GM18526 (cell line): ENCODE data around the gene WNT7A.

Source experiments
- POLR2A ChIP-seq: IDR thresholded peaks from 3 replicates; pipeline ENCODE4 v1.6.1; 2011; ENCODE audit not compliant: insufficient read length; ENCODE audit errors: extremely low read depth

Gene WNT7A

DNA sequence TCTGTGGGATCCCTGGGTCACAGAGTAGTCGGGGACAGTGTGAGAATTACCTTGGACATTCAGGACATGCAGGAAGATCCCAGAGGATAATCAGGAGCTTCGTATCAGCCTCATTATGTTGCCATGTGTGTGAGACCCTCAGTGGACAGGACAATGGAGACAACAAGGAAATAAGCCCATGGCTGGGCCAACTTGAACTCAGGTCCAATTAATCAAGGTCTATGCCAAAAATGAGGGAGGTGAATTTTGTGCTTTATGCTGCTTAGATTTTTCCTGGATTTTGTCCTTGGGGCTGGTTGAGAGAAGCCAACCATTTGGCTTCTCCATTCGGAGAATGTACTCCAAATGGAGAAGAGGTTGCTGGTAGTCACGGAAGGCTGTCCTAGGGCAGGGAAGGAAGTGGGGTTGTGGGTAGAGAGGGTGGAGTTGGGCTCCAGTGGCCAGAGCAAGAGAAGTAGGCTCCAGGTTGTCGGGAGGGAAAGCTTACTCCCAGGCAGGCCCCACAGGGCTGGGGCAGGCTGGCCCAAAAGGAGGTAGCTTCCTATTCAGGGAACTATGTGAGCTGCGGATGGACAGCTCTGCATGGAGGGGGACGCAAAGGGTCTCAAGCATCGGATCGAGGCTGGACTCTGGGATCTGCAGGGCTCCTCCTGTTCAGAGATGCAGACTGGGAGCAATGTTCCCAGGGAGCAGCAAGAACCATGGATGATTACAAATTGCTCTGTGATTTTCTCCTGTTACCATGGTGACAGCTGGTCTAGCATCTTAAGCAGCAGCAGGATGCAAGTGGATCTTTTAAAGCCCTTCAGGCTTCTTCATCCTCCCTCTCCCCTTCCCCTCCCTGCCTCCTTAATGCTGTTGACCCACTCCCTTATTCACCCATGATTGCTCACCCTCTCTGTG lies 91.1 kb downstream of the WNT7A start:
- no peak for TF ChIP-seq POLR2A

DNA sequence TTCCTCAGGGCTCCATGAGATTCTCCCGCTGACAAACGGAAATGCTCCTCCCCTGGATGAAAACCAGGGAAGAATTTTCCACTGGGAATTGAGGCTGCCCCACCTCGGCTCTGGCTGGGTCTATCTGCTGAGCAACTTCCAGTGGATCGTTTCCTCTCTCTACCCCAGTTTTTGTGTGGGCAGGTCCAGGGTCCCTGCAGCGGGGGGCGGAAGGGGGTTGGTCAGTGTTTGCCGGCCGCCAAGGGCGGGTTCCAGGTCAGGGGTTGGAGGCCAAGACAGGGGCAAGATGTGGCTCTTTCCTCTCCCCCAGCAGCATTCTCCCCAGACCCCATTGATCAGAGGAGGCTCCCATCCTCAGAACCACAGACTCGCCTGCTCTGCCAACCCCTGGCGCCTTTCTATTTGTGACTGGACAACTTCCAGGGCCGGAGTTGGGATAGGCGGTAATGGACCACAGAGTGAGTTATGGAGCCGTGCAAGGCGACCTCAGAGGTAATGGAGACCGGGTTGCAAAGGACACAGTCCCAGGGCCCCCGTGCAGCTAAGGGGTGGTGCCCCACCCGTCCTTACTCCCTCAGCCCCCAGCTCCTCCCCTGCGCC lies 92.2 kb downstream of the WNT7A start:
- TF ChIP-seq POLR2A: no peak

DNA sequence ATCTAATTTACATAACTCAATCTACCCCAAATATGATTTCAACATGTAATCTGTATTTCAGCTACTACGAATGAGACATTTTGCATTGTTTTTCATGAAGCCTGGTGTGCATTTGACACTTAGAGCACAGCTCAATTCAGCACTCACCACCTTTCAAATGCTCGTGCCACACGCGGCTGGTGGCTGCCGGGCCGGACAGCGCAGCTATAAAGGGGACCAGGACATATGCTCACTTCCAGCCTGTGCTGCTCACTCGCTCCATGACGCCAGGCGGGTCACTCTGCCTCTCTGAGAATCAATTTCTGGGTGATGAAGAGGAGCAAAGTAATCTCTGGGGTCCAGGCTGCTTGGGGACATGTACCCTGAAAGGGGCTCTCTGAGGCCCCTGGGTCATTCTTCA lies 93.1 kb downstream of the WNT7A start:
- TF ChIP-seq POLR2A: no peak

DNA sequence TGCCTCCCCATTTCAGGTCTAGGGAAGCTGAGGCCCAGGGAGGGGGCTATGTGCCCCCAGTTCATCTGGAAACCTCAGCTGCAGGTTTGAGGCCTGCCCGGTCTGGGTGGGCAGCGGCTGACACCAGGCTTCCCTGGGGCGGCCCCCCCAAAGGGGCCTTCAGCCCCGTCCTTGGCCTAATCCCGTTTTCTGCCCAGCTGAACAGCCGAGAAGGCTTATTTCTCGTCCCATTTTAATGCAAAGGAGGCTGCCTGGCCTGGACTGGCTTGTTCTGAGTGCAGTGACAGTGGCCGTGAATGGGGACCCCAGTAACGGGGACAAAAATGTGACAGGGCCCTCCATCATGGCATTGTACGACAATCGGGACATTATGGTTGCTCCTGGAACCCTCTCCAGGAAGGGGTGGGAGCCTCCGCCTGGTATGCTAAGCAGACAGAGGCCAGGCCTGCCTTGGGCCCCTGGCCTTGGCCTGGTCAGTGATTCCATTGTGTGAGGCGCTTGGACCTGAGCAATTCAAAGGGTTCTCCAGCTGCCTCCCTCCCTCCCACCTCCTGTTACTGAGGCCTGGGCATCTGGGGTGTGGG lies 93.9 kb downstream of the WNT7A start:
- TF ChIP-seq POLR2A: no peak

DNA sequence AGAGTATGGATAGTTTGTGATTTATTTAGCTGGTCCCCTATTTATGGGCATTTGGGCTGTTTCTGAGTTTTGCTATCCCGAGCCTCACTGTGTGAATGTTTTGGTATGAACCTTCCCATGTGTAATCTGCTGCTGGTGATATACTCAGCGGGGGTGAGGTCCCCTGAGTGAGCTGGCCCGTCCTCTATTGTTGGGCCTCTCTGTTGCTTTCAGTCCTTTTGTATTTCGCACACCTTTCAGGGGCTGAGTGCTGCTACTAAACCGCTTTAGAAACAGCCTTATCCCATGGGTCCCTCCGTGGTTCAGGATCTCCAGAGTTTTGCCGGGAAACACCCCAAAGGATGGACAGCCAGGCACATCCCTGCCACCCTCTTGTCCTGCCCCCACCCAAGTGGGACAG lies 94.5 kb downstream of the WNT7A start:
- no peak for TF ChIP-seq POLR2A

DNA sequence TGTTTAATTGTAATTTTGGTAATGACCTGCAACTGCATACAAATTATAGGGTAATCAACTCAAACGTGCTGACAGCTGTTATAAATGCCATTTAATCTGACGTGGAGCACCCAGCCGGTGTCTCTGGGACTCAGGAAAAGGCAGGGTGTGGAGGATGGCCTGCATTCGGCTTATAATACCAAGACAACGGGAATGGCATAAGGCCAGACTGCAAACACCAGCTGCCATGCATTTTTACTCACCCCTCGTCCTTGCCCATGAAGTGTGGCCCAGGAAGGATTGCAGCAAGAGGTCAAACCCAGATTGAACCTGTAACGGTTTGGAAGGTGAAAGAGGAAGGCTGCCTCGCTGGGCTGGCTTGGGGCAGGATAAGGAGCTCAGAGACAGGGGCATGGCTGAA lies 96.4 kb downstream of the WNT7A start:
- no peak for TF ChIP-seq POLR2A

DNA sequence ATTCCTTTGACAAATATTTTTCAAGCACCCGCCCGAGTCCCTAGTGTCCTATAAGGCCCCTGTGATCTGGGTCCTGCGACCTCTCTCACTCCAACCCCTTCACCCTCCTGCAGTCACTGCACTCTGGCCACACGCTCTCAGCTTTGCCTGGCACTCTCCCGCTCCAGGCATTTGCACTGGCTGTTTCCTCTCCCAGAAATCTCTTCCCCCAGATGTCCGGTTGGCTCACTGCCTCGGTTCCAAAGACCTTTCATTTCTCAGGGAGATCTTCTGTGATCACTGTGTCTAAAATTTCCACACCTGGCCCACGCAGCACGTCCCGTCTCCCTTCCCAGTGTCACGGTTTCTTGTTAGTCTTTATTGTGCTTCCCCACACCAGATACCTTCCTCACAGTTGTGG lies 97.4 kb downstream of the WNT7A start:
- no peak for TF ChIP-seq POLR2A

DNA sequence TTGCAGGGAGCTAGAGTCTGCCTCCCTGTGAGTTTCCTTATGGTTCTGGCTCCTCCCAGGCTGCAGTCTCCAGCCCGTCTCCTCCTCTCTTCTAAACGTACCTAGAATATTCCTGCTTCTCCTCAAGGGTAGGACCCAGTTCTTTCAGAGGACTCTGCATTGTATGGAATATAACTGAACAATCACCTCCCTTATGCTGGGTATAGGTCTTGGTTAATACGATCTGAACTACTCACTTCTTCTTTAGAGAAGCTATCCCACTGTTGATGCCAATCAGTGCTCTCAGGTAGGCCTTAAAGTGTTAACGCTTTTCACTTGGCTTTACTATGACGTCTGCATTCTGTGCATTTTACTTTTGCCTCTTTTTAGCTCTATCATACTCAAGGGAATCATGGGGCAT lies 98.5 kb downstream of the WNT7A start:
- TF ChIP-seq POLR2A: no peak

DNA sequence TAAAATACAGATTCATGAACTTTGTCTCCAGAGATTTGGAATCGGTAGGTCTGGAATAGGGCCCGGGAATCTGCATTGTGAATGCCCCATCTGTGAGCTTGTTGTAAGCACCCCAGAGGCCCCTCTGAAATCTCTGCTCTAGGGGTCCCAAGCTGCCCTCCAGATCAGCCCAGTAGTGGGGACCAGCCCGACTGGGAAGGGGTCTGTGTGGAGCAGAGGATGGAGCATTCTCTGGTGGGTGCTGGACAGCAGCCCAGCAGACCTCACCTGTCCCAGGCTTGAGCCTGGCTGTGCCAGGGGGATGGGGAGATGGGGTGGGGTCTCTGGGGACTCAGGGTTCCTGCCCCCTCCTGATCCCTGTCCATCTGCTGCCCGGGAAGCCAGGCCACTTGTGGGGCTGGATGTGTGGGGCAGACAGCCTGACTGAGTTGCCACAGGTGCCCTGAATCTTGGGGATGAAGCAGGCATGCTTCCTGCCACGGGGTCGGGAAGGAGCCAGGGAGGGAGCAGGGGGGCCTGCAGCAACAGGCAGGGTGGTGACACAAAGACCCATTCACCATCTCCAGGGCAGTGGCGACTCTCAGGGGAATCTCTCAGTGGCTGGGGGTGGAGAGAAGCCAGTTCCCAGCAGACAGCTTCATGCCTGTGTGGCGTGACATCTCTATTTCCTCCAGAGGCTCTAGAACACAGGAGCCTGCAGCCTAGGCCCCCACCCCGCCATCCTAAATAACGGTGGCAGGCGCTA lies 99.3 kb downstream of the WNT7A start:
- no peak for TF ChIP-seq POLR2A

DNA sequence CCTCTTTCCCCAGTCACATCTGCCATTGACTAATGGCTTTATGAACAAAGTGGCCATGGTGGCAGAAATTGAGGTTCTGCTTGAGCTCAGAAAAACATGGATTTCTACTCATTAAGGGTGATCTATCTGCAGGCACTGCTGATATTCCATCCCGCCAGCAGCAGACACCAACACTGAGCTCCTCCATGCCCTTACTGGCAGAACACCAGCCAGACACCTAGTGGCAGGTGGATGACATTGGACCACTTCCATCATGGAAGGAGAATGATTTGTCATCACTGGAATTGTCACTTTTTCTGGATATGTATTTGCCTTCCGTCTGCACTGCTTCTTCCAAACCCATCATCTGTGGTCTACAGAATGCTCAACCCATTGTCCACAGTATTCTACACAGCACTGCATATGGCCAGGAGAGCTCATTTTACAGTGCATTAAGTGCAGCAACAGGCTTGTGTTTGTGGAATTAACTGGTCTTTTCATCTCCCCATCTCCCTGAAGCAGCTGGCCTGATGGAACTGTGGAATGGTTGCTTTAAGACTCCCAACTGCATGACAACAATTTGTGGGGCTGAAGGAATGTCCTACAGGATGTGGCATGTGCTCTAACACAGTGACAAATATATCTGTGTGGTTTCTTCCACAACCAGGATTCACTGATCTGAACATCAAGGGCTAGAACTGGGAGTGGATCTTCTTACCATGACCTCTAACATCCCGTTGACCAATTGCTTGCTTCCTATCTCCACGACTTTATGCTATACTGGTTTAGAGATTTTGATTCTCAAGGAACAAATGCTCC lies 103.4 kb downstream of the WNT7A start:
- no peak for TF ChIP-seq POLR2A

DNA sequence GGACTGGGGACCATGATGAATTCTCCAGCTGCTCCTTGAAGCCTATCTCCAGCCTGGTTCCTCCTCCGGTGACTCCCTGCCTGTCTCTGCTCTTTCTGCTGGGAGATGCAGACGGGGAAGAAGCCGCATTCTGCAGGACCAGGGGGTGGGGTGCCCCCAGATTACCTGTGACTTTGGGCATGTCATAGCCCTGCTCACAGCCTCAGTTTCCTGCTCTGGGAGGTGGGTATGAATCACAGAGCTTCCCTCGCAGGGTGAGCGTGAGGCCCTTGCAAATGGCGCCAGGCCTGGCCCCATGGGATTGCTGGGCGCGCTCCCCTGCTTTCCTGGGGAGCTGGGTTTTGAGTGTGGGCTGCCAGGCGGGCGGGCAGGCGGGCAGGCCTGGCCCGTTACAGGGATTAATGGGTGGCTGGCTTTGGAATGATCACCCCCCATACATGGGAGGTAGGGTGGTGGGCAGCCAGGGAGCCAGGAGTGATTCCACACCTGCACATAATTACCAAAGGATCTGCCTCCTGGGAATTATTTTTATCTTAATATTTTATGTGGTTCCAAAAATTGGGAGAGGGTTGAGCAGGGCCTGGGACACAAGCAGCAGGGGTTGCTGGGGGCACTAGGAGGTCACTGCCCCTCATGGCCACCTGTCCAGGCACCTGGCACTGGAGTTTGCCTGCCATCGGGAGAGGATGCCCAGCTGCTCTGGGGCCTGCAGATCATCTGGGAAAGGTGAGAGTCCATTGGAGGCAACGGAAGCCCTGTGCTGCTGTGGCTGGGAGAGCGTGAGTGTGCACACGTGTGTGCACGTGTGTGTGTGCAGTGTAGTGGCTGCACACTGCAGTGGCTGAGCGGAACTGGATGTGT lies 106.8 kb downstream of the WNT7A start:
- no peak for TF ChIP-seq POLR2A

DNA sequence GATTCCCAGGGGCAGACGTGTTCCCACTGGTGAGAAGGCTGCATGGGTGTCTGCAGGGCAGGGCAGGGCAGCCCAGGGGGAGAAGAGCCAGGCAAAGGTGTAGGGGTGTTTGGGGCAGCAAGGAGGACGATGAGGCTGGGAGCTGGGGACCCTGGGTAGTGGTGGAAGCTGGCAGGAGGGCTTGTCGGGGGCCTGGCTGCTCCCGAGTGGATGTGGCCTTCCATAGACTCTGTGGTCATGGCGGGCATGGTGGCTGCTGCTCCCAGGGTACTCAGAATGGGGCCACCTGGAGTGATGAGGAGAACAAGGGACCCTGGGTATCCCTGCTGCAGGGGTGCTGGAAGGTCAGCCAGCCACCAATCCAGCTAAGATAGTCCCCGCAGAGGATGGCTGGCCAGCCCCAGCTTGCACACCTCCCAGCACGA lies 107.5 kb downstream of the WNT7A start:
- no peak for TF ChIP-seq POLR2A

DNA sequence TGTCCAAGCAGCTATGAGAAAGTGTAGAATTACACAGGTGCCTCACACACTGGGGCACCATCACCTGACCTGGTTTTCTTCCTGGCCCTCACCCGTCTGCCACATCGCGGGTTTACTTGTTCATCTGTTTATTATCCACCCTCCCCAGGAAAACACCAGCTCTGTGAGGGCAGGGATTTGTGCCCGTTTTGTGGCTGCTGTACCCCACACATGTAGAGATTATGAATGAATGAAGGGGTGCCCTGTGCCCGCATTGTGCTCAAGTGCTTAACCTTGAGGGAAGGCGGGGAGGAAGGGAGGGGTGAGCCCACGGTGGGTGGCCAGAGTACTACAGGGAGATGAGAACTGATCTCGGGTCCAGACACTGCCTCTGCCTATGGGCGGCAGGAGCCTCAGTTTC lies 108.4 kb downstream of the WNT7A start:
- no peak for TF ChIP-seq POLR2A
